HG02981 (cell line): ENCODE data around the gene MYH14.

ENCODE experiments used
- ATAC-seq: cut with Tn5 transposase; IDR thresholded peaks from one replicate; pipeline ENCODE4 v1.9.1; 2021; ENCODE audit warnings: mild to moderate bottlenecking, moderate library complexity; ENCODE audit not compliant: unreplicated experiment

The MYH14 gene

GRCh38 chr19:50356691-50357177, 153.3 kb downstream of the MYH14 start:
- ATAC-seq = no peak

- peak; percentile 47 for ATAC-seq
These were observed 154.0 kb downstream of the MYH14 start for GRCh38 chr19:50357178-50358100.

GRCh38 chr19:50358483-50359327, 155.3 kb downstream of the MYH14 start:
- ATAC-seq = no peak

GRCh38 chr19:50359328-50359818, 156.0 kb downstream of the MYH14 start:
- no peak for ATAC-seq
